WTC11 (cell line): ENCODE results near the gene STX18. TPM values are rescaled to one million over a fixed set of nuclear protein-coding genes. Genes with fewer than 3 reads are reported as not detected.
A peak's percentile ranks its signal among the peaks of the same experiment; 100 is the strongest.

ENCODE experiments used
- ATAC-seq: fragments of 200-7000 bp; cut with Tn5 transposase; 2 replicates; pipeline ENCODE4 v1.10.0; 2021; ENCODE audit warnings: mild to moderate bottlenecking, moderate library complexity
- CTCF ChIA-PET: fragments of 300-600 bp; sonication (Branson Sonifier 250); formaldehyde crosslinking; loops from one replicate; lab custom pipeline; 2021; ENCODE audit warnings: antibody characterized with exemption; lab: Charles Lee
- POLR2A ChIA-PET: fragments of 350-600 bp; sonication (Branson Sonifier 250); formaldehyde crosslinking; loops from one replicate; lab custom pipeline; 2021; ENCODE audit warnings: antibody characterized with exemption; lab: Charles Lee
- DNase-seq: peaks from one replicate; pipeline ENCODE4 v3.0.0; 2021; ENCODE audit warnings: low spot score
- H3K27ac Mint-ChIP-seq: 2 replicates; pipeline ENCODE4 v1.8.0; 2021; ENCODE audit warnings: mixed read lengths
- H3K27me3 Mint-ChIP-seq: 2 replicates; pipeline ENCODE4 v1.8.0; 2021; ENCODE audit warnings: low read depth, mild to moderate bottlenecking, moderate library complexity, mixed read lengths
- H3K36me3 Mint-ChIP-seq: 2 replicates; pipeline ENCODE4 v1.8.0; 2021; ENCODE audit warnings: mixed read lengths
- H3K4me1 Mint-ChIP-seq: 2 replicates; pipeline ENCODE4 v1.8.0; 2022; ENCODE audit warnings: mixed read lengths
- H3K4me3 Mint-ChIP-seq: 2 replicates; pipeline ENCODE4 v1.8.0; 2021; ENCODE audit warnings: mild to moderate bottlenecking, moderate library complexity, mixed read lengths
- H3K9me3 Mint-ChIP-seq: 2 replicates; pipeline ENCODE4 v1.8.0; 2021; ENCODE audit warnings: mixed read lengths
- AR ChIP-seq: fragments of 250-450 bp; sonication (Bioruptor Pico); IDR thresholded peaks from 2 replicates; pipeline ENCODE4 v1.9.0; 2021; ENCODE audit warnings: mild to moderate bottlenecking
- ATF1 ChIP-seq: sonication (generic); formaldehyde crosslinking; IDR thresholded peaks from 2 replicates; pipeline ENCODE4 v1.8.1; 2023; ENCODE audit warnings: mild to moderate bottlenecking, moderate library complexity, missing genetic modification reagents
- ATF3 ChIP-seq: sonication (generic); formaldehyde crosslinking; conservative IDR thresholded peaks from 2 replicates; pipeline ENCODE4 v1.8.1; 2022; ENCODE audit warnings: mild to moderate bottlenecking, missing genetic modification reagents
- CREB1 ChIP-seq: sonication (generic); formaldehyde crosslinking; IDR thresholded peaks from 2 replicates; pipeline ENCODE4 v1.8.0; 2023; ENCODE audit warnings: mild to moderate bottlenecking, missing genetic modification reagents
- ELF4 ChIP-seq: sonication (generic); formaldehyde crosslinking; IDR thresholded peaks from 2 replicates; pipeline ENCODE4 v1.8.1; 2022; ENCODE audit warnings: low read depth, mild to moderate bottlenecking, moderate library complexity, missing genetic modification reagents
- FOXK1 ChIP-seq: sonication (generic); formaldehyde crosslinking; IDR thresholded peaks from 2 replicates; pipeline ENCODE4 v1.8.0; 2022; ENCODE audit warnings: mild to moderate bottlenecking, moderate library complexity, missing genetic modification reagents
- GRHL2 ChIP-seq: fragments of 250-450 bp; sonication (Bioruptor Pico); IDR thresholded peaks from 2 replicates; pipeline ENCODE4 v1.8.0; 2022; ENCODE audit warnings: mild to moderate bottlenecking, moderate library complexity; ENCODE audit not compliant: insufficient replicate concordance, severe bottlenecking
- GTF2I ChIP-seq: fragments of 250-450 bp; sonication (Bioruptor Pico); conservative IDR thresholded peaks from 2 replicates; pipeline ENCODE4 v1.4.0; 2021; ENCODE audit warnings: mild to moderate bottlenecking
- JAZF1 ChIP-seq: fragments of 250-450 bp; sonication (Bioruptor Pico); IDR thresholded peaks from 2 replicates; pipeline ENCODE4 v1.9.0; 2021; ENCODE audit warnings: moderate library complexity, mild to moderate bottlenecking, inconsistent platforms
- MXD4 ChIP-seq: fragments of 250-450 bp; sonication (Bioruptor Pico); IDR thresholded peaks from 2 replicates; pipeline ENCODE4 v1.8.0; 2021; ENCODE audit warnings: mild to moderate bottlenecking, moderate library complexity, borderline replicate concordance
- NFE2L1 ChIP-seq: sonication (generic); formaldehyde crosslinking; IDR thresholded peaks from 2 replicates; pipeline ENCODE4 v1.8.1; 2023; ENCODE audit warnings: missing genetic modification reagents
- NR1H2 ChIP-seq: sonication (generic); formaldehyde crosslinking; IDR thresholded peaks from 2 replicates; pipeline ENCODE4 v1.9.0; 2021; ENCODE audit warnings: mild to moderate bottlenecking, moderate library complexity, missing genetic modification reagents
- PRDM15 ChIP-seq: sonication (generic); formaldehyde crosslinking; IDR thresholded peaks from 2 replicates; pipeline ENCODE4 v1.8.0; 2022; ENCODE audit warnings: missing genetic modification reagents
- PRRX2 ChIP-seq: fragments of 250-450 bp; sonication (Bioruptor Pico); IDR thresholded peaks from 2 replicates; pipeline ENCODE4 v1.8.0; 2021; ENCODE audit warnings: mild to moderate bottlenecking
- SP1 ChIP-seq: sonication (generic); formaldehyde crosslinking; conservative IDR thresholded peaks from 2 replicates; pipeline ENCODE4 v1.8.1; 2022; ENCODE audit warnings: missing genetic modification reagents
- TP53 ChIP-seq: sonication (generic); formaldehyde crosslinking; IDR thresholded peaks from 2 replicates; pipeline ENCODE4 v1.8.1; 2023; ENCODE audit warnings: mild to moderate bottlenecking, missing genetic modification reagents
- USF1 ChIP-seq: sonication (generic); formaldehyde crosslinking; IDR thresholded peaks from 2 replicates; pipeline ENCODE4 v1.8.0; 2022; ENCODE audit warnings: mild to moderate bottlenecking, missing genetic modification reagents
- USF2 ChIP-seq: sonication (generic); formaldehyde crosslinking; IDR thresholded peaks from 2 replicates; pipeline ENCODE4 v1.8.1; 2023; ENCODE audit warnings: mild to moderate bottlenecking, missing genetic modification reagents, moderate library complexity
- ZNF121 ChIP-seq: sonication (generic); formaldehyde crosslinking; IDR thresholded peaks from 2 replicates; pipeline ENCODE4 v1.8.0; 2023; ENCODE audit warnings: missing genetic modification reagents
- ZNF425 ChIP-seq: fragments of 250-450 bp; sonication (Bioruptor Pico); conservative IDR thresholded peaks from 2 replicates; pipeline ENCODE4 v1.9.0; 2021; ENCODE audit warnings: mild to moderate bottlenecking
- total RNA-seq: library from RNA; stranded (reverse); gene quantifications from 3 replicates; pipeline ENCODE4 v1.2.3, GENCODE V29; 2021

STX18 gene
- total RNA-seq, 1 experiment from 2014 or later = 16.9 TPM

- TF ChIP-seq ATF1 (CRISPR knock-in tag) (no peak), ZNF425 (CRISPR knock-in tag) (no peak), PRDM15 (CRISPR knock-in tag) (no peak), TP53 (CRISPR knock-in tag) (no peak), CREB1 (CRISPR knock-in tag) (no peak)
- TF ChIP-seq, all 79 proteins: peak for 0
Measured at GRCh38 chr4:4574792-4575191, 32.9 kb upstream of the STX18 start (continued).

- ATAC-seq (no peak), DNase-seq (no peak)
- H3K27ac Mint-ChIP-seq = no peak overlapping the region
- H3K36me3 Mint-ChIP-seq = peaks cover 22% of the 10 kb centered on the region
- ChIA-PET POLR2A (interaction anchor here (1.7 kb wide), 1 partner anchor 95 kb away, joined by 5 read pairs; no protein-coding TSS in a partner anchor), CTCF (interaction anchor here (1.1 to 1.3 kb wide), 3 partner anchors 20 to 78 kb away, joined by 3 to 4 read pairs (median 3); no protein-coding TSS in a partner anchor)
- H3K4me3 Mint-ChIP-seq = peak overlapping the region; percentile 66; the same call in 1 of the 2 replicates
- H3K9me3 Mint-ChIP-seq = peaks cover 13% of the 10 kb centered on the region
- H3K4me1 Mint-ChIP-seq = peaks cover 21% of the 10 kb centered on the region
- H3K27me3 Mint-ChIP-seq = peaks cover 27% of the 10 kb centered on the region
- TF ChIP-seq PRRX2 (no peak), ZNF121 (CRISPR knock-in tag) (no peak), USF2 (no peak), NFE2L1 (no peak), USF1 (CRISPR knock-in tag) (no peak), ATF3 (no peak), NR1H2 (CRISPR knock-in tag) (no peak), FOXK1 (CRISPR knock-in tag) (no peak), JAZF1 (CRISPR knock-in tag) (no peak), SP1 (CRISPR knock-in tag) (no peak), MXD4 (CRISPR knock-in tag) (no peak), AR (no peak), GTF2I (CRISPR knock-in tag) (no peak), GRHL2 (CRISPR knock-in tag) (no peak), ELF4 (CRISPR knock-in tag) (no peak)
- TF ChIP-seq, all 79 proteins: peak for 0
Measured at GRCh38 chr4:4574052-4574451, 32.2 kb upstream of the STX18 start.
